ENCODE results near the gene PHF10.

GRCh38 chr6:169665289-169665688 lies 59.0 kb downstream of the PHF10 start:
- TF ChIP-seq POLR2AphosphoS5 (IDR thresholded peaks at IDR 0.05; ENCODE audit: low read depth, low read length) (no peak), TAF1 (IDR thresholded peaks at IDR 0.05; ENCODE audit: borderline replicate concordance, insufficient read depth, low read length) (no peak), REST (IDR thresholded peaks at IDR 0.05; ENCODE audit: insufficient read depth in 1 of 2, low read depth in 2 of 2, low read length in 2 of 2) (no peak), FOXP2 (optimal IDR thresholded peaks at IDR 0.05; ENCODE audit: borderline replicate concordance, extremely low read depth, extremely low read length, insufficient read depth) (no peak), SIN3A (IDR thresholded peaks at IDR 0.05; ENCODE audit: borderline replicate concordance, insufficient read depth, low read length) (no peak)
